ENCODE results near the gene OAS3.
"Not testable (repeated sequence)": the region's sequence is repeated elsewhere in the genome, so short reads cannot be mapped to it uniquely, and the experiment has no call there.

OAS3 gene

DNA sequence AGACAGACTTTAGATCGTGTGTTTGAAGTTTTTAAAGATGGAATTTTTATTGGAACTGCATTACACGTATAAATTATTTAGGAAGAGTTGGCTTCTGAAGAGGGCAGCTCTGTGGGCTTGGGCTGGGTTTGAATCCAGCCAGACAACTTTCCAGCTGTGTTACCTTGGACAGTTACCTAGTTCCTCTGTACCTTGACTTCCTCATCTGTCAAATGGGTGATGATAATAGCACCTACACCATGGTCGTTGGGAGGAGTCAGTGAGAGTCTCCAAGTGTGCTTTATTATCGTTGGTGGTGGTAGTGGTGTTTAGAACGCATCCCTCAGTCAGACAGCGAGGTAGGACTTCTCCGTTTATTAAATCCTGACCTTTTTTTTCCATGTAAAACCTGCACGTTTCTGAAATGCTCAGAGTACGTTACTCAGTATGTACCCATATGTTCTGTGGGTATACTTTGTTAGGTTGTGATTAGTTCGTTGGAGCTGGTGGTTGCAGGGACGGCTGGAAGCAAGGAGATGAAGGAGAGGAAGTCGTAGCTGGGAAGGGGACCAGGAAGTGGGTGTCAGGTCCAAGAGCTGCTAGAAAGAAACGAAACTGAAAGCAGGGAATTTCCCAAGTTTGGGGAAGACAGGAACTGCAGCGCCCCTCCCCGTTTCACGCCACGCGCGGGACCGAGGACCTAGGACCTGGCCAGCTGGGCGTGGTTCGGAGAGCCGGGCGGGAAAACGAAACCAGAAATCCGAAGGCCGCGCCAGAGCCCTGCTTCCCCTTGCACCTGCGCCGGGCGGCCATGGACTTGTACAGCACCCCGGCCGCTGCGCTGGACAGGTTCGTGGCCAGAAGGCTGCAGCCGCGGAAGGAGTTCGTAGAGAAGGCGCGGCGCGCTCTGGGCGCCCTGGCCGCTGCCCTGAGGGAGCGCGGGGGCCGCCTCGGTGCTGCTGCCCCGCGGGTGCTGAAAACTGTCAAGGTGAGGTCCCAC lies at the start of gene OAS3:
Gene OAS3, plus strand, starts transcription at position 734 of the 979 bp plus-strand sequence. Its CDS starts 57 bp downstream, at position 791.
- no peak for DNase-seq

DNA sequence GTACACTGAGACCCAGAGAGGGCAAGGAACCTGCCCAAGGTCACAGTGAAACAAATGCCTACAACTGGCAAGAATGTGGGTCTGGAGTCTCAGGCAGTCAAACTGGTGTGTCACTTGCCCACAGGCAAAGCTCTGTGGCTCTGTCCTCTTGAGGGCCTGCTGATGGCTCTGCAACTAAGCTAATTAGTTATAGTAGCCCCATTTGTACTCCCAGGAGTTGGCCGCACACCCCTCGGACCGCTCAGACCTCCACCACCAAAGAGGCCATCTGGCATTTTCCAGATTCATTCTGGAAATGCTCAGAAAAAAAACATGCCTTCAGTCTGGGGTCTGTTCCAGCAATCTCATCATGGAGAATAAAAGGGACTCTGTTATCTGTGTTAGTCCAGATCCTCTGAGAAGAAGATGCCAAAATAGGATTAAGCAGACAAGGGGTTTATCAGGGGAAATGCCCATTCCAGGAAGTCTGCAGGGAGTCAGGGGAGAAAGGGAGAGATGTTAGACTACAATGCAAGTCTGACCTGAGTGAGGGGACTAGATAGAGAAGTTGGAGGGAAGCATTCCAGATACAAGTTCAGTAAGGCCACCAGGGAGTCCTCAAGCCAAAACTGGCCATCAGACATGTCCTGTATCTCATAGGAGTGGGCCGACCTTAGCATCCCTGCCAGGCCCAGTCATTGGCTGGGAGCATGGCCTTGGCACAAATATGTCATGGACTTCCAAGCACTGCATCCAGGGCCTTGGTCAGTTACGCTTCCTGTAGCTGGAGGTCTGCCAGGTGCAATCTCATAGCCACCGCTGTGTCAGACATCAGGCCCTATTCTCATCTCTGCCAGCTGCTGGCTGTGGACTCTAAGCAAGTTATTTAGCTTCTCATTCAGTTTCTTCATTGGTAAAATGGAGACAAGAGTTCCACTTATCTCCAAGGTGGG lies 46.9 kb upstream of the OAS3 start:
- DNase-seq = no peak

GRCh38 chr12:112892856-112893255 lies 45.4 kb upstream of the OAS3 start:
- DNase-seq = no peak

DNA sequence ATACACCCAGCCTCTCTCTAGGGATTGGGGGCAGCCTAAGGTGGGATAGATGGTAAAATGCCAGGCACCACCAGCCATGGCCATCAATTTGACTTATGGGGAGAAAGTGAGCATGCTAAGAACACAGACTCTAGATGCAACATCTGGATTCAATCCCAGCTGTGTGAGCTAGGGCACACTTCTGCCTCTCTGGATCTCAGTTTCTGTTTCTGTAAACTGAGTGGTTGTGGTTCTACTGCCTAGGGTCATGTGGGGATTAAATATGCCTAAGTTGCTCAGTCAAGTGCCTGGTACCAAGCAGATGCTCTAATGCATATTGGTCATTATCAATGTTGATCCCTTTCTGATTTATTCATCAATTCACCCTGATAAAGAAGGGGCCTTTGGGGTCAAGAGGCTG lies 44.1 kb upstream of the OAS3 start:
- no peak for DNase-seq

- no peak for DNase-seq
Observed at GRCh38 chr12:112898380-112898779, 39.9 kb upstream of the OAS3 start.

DNA sequence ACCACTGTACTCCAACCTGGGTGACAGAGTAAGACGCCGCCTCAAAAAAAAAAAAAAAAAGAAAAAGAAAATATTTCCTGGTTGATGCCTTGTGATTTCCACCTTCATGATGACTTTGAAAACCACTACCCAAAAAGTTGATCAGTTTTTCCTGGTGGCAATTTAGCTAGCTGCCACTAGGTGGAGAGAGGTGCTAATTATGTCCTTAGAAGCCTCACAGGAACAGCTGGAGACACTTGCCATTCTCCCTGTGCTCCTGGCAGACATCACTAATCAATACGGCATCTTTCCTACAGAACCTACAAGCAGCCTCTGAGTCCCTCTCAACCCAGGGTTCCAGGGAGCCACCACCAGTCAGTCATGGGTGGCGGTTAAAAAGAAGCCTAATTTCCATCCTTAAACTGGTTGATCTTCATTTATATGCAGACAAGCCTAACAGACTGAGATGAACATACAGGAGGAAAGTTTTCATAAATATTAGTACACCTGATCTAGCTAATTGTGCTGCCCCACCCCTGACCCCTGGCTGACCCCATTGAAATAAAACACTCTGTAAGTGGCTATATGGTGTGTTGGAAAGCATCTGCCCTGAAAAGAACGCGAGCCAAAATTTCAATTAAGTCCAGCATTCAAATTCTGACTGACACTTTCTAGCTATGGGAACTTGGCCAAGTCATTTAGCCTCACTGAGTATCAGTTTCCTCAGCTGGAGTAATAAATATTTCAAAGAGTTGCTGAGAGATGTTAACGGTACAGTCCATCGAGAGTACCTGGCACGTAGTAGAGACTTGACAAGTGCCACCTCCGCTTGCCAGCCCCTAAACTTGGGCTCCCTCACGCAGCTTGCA lies 37.8 kb upstream of the OAS3 start:
- DNase-seq = no peak

DNA sequence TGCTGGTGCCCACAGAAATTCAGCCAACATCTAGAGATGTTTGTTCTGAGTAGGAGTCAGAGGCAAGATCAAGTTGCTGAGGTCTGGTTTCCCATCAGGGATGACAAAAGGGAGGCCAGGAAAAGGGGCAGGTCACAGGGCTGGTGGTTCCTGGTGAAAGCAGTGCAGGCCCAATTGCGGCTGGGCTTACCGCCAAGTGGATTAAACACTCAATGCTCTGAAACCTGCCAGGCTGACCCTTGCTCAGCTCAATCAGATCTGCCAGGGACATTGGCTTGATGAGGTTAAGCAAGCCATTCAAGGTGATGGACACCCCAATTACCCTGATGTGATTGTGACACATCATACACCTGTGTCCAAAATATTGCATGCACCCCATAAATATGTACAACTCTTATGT lies 37.0 kb upstream of the OAS3 start:
- DNase-seq = no peak

DNA sequence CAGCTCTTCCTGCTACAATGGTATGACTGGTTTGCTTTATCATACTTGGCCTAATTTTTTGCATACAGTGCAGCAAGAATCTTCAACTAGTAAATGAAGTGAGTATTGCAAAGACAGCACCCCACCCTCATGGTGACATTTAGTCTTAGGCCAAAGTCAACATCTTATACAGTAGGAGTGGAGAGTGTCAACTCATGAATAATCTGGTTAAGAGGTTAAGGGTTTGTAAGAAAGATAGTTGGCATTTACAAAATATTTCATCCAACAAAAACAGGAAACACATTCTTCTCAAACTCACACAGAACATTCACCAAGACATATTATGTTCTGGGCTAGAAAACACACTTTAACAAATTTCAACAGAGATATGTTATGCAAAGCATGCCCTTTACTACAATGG lies 33.7 kb upstream of the OAS3 start:
- no peak for DNase-seq

GRCh38 chr12:112905451-112906089 lies 32.7 kb upstream of the OAS3 start:
- no peak for DNase-seq

DNA sequence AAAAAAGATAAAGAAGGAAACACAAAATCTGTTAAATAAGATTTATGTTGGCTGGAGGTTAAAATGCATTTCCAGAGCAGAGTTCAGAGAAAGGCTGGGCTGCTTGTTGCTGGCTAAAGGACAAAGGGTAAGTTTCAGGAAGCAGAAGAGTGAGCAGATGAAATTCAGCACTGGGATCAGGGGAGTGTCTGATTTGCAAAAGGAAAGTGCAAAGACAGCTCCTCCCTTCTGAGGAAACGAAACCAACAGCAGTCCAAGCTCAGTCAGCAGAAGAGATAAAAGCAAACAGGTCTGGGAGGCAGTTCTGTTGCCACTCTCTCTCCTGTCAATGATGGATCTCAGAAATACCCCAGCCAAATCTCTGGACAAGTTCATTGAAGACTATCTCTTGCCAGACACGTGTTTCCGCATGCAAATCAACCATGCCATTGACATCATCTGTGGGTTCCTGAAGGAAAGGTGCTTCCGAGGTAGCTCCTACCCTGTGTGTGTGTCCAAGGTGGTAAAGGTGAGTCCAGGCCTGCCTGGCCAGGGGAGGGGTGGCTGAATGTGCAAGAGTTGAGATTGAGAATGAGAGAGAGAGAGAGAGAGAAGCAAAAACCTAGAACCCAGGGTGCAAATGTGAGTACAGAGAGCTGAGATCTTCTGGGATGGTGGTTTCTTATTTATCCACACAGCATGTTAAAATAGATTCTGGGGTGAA lies 31.4 kb upstream of the OAS3 start, which contains the start of gene OAS1:
Gene OAS1, plus strand, starts transcription at position 251 of the 703 bp plus-strand sequence. Its CDS starts 78 bp downstream, at position 329.
- no peak for DNase-seq

DNA sequence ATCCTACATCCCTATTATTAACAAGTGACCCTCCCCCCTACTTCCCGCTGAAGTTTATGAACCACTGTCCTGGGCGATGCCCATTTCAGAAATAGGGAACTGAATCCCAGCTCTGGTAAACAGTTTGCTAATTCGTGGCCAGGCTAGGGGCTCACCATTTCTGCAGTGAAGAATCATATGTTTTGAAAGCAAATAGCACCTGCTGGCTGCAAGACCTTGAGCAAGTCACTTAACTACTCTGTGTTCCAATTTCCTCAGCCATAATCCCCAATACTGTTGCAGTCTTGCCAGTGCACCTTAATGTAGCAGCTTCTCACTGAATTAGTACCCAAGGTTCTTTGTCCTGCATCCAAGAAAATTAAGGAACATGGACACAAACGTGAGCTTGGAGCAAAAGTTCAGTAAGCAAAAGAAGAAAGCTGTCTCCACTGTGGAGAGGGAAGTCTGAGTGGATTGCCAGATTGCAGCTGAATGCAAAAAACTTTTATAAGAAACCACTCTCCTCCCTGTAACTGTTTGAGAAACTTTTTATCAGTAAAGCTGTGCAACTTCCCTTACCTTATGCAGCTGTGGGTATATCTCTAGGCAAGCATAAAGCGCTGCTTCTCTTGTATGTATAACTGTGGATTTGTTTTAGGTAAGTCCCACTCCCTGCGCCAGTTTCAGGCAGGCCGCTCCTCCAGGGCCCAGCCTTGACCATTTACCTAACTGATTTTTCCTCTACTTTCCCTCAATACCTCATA lies 30.7 kb upstream of the OAS3 start:
- no peak for DNase-seq

GRCh38 chr12:112908548-112908947 lies 29.7 kb upstream of the OAS3 start:
- DNase-seq = no peak

DNA sequence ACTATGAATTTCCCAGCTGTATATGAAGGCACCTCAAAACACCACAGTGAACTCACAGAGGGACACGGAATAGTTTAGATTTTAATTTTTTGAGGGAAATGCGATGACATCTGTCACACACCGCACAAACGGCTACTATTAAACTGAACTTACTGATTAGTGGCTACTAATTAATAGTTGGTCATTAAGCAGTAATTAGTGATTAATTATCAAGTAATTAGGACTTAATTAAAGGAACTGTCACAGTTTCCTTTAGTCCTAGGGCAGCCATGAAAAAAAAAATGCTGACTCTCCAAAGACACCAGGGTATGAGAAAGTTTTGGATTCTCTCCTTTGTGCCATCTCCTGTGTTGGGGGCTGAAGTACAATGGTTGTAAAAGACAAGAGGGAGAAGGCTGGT lies 28.6 kb upstream of the OAS3 start:
- DNase-seq = no peak

- DNase-seq = no peak
Observed at GRCh38 chr12:112913038-112913688, 25.1 kb upstream of the OAS3 start.

- not testable (repeated sequence) for DNase-seq
Observed at GRCh38 chr12:112913888-112914287, 24.4 kb upstream of the OAS3 start.

DNA sequence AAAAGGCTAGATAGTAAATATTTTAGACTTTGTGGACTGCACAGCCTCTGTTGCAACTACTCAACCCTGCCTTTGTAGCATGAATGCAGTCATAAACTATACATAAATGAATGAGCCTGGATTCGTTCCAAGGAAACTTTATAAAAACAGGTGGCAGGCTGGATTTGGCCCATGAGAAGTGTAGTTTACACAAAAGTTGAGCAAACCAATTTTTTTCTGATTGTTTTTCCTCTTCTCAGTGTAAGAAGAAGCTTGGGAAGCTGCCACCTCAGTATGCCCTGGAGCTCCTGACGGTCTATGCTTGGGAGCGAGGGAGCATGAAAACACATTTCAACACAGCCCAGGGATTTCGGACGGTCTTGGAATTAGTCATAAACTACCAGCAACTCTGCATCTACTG lies 22.0 kb upstream of the OAS3 start:
- DNase-seq = no peak

DNA sequence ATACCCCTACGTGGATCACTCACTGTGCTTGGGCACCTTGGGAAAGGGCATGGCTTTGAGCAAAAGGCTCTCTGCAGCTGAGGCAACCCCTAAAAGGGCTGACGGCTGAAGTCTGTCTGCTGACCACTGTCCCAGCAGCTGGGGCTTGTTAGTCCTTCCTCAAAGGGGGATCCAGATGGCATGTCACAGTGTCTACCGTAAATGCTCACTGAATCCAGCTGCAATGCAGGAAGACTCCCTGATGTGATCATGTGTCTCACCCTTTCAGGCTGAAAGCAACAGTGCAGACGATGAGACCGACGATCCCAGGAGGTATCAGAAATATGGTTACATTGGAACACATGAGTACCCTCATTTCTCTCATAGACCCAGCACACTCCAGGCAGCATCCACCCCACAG lies 19.2 kb upstream of the OAS3 start:
- no peak for DNase-seq

DNA sequence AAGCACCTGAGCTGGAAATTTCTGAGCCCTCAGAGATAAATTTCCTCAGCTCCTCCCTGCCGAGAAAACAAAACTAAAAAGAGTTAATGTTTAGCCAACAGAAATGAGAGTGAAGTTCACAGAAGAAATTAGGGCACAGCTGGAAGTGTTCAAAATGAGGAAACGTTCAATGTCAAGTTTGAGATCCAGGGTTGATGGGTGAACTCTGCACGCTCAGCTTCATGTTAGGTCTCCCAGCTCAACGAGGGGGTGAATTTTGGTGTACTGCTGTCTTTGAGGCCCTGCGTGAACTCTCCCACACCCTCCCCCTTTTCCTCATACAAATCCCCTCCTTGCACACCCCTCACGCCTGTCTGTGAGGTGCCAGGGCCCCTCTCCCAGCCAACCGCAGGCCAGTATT lies 13.3 kb upstream of the OAS3 start:
- DNase-seq = no peak

GRCh38 chr12:112926416-112927033 lies 11.7 kb upstream of the OAS3 start:
- DNase-seq = not testable (repeated sequence)
